NCI-H2227 treated with DMSO at 0.1 percent for 48 hours (cell line): ENCODE data around the gene FRMD1.

Source experiments
- DNase-seq: peaks from one replicate; lab custom pipeline; 2025; lab: John Stamatoyannopoulos, UW

FRMD1 gene

GRCh38 chr6:168111911-168112310, 32.9 kb upstream of the FRMD1 start:
- no peak for DNase-seq

- DNase-seq, result no peak
Observed at GRCh38 chr6:168110437-168110836, 31.4 kb upstream of the FRMD1 start.

GRCh38 chr6:168109171-168109570, 30.2 kb upstream of the FRMD1 start:
- no peak for DNase-seq

- DNase-seq, result no peak
Observed at GRCh38 chr6:168107191-168107983, 28.4 kb upstream of the FRMD1 start.

GRCh38 chr6:168106633-168107005, 27.6 kb upstream of the FRMD1 start:
- no peak for DNase-seq

GRCh38 chr6:168105813-168106632, 27.0 kb upstream of the FRMD1 start:
- DNase-seq, result no peak

GRCh38 chr6:168104636-168105035, 25.6 kb upstream of the FRMD1 start:
- no peak for DNase-seq

GRCh38 chr6:168103050-168103830, 24.2 kb upstream of the FRMD1 start:
- no peak for DNase-seq

- no peak for DNase-seq
Observed at GRCh38 chr6:168102315-168102985, 23.4 kb upstream of the FRMD1 start.

- no peak for DNase-seq
Observed at GRCh38 chr6:168101590-168102314, 22.7 kb upstream of the FRMD1 start.

GRCh38 chr6:168100803-168101589, 22.0 kb upstream of the FRMD1 start:
- no peak for DNase-seq

GRCh38 chr6:168100011-168100802, 21.2 kb upstream of the FRMD1 start:
- no peak for DNase-seq

- no peak for DNase-seq
Observed at GRCh38 chr6:168099201-168100010, 20.4 kb upstream of the FRMD1 start.

- DNase-seq, result no peak
Observed at GRCh38 chr6:168098431-168098861, 19.4 kb upstream of the FRMD1 start.

GRCh38 chr6:168097621-168098430, 18.8 kb upstream of the FRMD1 start:
- no peak for DNase-seq

GRCh38 chr6:168097221-168097620, 18.2 kb upstream of the FRMD1 start:
- no peak for DNase-seq

- DNase-seq, result no peak
Observed at GRCh38 chr6:168096271-168096764, 17.3 kb upstream of the FRMD1 start.
